Gastrocnemius medialis (tissue), 4 donors: ENCODE results near the gene DHCR24. TPM values are rescaled to one million over a fixed set of nuclear protein-coding genes. Genes with fewer than 3 reads are reported as not detected.

ENCODE experiments used
- ATAC-seq, 2 donors: fragments of 150-250 bp; one replicate each; pipeline ENCODE4 v1.9.1; 2016
- DNase-seq, 2 donors: peaks; one replicate each; pipeline ENCODE4 v3.0.0-alpha.2; 2019
- H3K27ac ChIP-seq, 4 donors: fragments of 200-600 bp; sonication (generic); 1 replicate in 1 of 4; 2 replicates in 3 of 4; pipeline ENCODE4 v1.5.1; 2016 to 2018; ENCODE audit warnings: mild to moderate bottlenecking in 2 of 4, moderate library complexity in 1 of 4
- H3K27me3 ChIP-seq, 3 donors: fragments of 200-600 bp; sonication (generic) in 2 of 3; 1 replicate in 1 of 3; 2 replicates in 2 of 3; pipeline versions ENCODE4 v1.5.1 to v1.6.0; 2016 to 2019; ENCODE audit warnings: mild to moderate bottlenecking in 1 of 3, moderate library complexity in 1 of 3
- H3K36me3 ChIP-seq, 2 donors: fragments of 200-600 bp; sonication (generic) in 1 of 2; one replicate each; pipeline ENCODE4 v1.5.1; 2017 to 2018
- H3K4me1 ChIP-seq, 2 donors: fragments of 200-600 bp; sonication (generic) in 1 of 2; one replicate each; pipeline ENCODE4 v1.5.1; 2016 to 2017; ENCODE audit warnings: mild to moderate bottlenecking in 2 of 2
- H3K4me3 ChIP-seq, 4 donors: fragments of 200-600 bp; sonication (generic) in 3 of 4; 1 replicate in 1 of 4; 2 replicates in 3 of 4; pipeline ENCODE4 v1.5.1; 2016 to 2019; ENCODE audit warnings: mild to moderate bottlenecking in 2 of 4
- H3K9me3 ChIP-seq, 3 donors: fragments of 200-600 bp; sonication (generic) in 2 of 3; 1 replicate in 1 of 3; 2 replicates in 2 of 3; pipeline ENCODE4 v1.5.1; 2016 to 2019
- POLR2A ChIP-seq, 2 donors: fragments of 450-650 bp; IDR thresholded peaks; one replicate each; pipeline ENCODE4 v1.6.1; 2017; ENCODE audit warnings: antibody characterized with exemption in 2 of 2, mild to moderate bottlenecking in 2 of 2, moderate library complexity in 2 of 2
- in situ Hi-C, 4 donors: fragments of 200-750 bp; cut with MboI; loops; one replicate each; pipeline versions ENCODE4 v1.15.0 to v1.8.0; 2017; ENCODE audit warnings: low sequenced_read_pairs in 4 of 4
- intact Hi-C: fragments of 100-400 bp; cut with DNase I; formaldehyde crosslinking; loops from one replicate; pipeline ENCODE4 v1.15.1; 2023; ENCODE audit warnings: low total_unique reads
- total RNA-seq, 4 donors: library from RNA; depleted of rRNA; stranded (reverse); fragments of >200 nt; gene quantifications; one replicate each; pipeline versions ENCODE4 v1.1.0 to v1.2.3, GENCODE V29; 2016
- TF ChIP-seq, protein P1 (sequence below), 5 experiments: fragments of 450-650 bp in 3 of 5; fragments of 200-600 bp in 2 of 5; sonication (generic) in 2 of 5; IDR thresholded peaks in 4 of 5; conservative IDR thresholded peaks in 1 of 5; 1 replicate in 4 of 5; 2 replicates in 1 of 5; pipeline ENCODE4 v1.5.1; 2016 to 2019; ENCODE audit warnings: antibody characterized with exemption in 5 of 5, mild to moderate bottlenecking in 3 of 5, moderate library complexity in 3 of 5

Gene DHCR24
- total RNA-seq, 4 donors from 2014 or later, result 155 to 362 (median 207) TPM

DNA sequence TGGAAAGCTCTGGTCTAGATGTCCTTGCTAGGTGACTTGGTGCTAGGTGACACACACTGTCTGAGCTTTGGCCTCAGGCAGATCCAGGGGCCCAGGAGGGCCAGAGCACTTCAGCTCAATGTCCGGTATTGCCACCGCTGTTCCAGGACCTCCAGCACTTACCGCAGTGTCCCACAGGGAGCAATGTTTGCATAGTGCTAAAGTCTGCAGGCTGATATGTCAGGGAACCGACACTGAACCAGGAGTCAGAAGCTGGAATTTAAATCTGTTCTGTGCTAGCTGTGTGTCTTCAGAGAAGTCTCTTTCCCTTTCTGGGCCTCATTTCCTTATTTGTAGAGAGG is 19.3 kb downstream of the DHCR24 start:
- Histone ChIP-seq H3K36me3 (peaks cover 0 to 50% of the 10 kb centered on the region in 2 donors), H3K27me3 (no peaks in the 10 kb centered on the region), H3K27ac (no peak overlapping the region), H3K4me3 (no peak overlapping the region), H3K4me1 (no peaks in the 10 kb centered on the region), H3K9me3 (no peaks in the 10 kb centered on the region)
- no peak for ATAC-seq
- no peak for TF ChIP-seq POLR2A (IDR thresholded peaks at IDR 0.05)
- DNase-seq, result no peak
- in situ Hi-C loops (no loop called here), intact Hi-C loops (no loop called here)

DNA sequence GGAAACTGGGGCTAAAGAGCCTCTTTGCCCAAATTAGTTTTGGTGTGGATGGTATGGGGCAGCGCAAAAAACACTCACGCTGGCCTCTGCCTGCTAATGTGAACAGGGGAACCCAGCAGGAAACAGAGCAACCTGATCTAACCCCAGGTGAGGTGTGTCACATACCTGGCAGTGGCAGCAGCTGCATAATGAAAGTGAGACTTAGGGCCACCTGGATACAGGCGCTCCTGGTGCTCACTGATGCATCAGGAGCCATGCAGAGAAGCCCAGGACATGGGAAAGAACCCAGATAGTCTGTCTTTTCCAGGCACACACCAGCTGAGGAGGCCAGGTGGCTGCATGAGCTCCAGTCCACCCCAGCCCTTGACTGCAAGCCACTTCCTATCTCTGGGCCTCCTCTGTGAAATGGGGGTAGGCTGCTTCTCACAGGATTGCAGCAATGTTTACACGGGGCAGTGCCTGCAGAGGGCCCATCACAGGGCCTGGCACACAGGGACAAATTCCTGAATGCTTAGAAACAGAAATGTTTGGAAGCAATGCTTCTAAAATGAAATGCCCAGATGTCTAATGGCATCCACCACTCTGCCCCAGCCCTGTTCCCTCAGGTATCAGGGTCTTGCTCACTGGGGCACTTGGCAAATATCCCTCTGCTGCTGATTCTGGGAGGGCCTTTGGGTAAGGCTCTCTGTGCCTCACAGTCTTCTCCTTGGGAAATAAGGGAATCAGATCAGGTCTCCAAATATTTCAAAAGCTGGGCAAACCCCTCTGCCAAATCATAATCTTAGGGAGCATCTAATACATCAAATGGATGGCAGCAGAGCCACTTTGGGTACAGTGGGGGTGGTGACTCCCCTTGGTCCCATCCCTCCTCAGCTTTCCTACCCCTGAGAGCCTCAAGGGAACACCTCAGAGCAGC is 19.9 kb downstream of the DHCR24 start:
- in situ Hi-C loops (no loop called here), intact Hi-C loops (no loop called here)
- no peak for TF ChIP-seq POLR2A (IDR thresholded peaks at IDR 0.05)
- TF ChIP-seq, protein P1, sequence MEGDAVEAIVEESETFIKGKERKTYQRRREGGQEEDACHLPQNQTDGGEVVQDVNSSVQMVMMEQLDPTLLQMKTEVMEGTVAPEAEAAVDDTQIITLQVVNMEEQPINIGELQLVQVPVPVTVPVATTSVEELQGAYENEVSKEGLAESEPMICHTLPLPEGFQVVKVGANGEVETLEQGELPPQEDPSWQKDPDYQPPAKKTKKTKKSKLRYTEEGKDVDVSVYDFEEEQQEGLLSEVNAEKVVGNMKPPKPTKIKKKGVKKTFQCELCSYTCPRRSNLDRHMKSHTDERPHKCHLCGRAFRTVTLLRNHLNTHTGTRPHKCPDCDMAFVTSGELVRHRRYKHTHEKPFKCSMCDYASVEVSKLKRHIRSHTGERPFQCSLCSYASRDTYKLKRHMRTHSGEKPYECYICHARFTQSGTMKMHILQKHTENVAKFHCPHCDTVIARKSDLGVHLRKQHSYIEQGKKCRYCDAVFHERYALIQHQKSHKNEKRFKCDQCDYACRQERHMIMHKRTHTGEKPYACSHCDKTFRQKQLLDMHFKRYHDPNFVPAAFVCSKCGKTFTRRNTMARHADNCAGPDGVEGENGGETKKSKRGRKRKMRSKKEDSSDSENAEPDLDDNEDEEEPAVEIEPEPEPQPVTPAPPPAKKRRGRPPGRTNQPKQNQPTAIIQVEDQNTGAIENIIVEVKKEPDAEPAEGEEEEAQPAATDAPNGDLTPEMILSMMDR (IDR thresholded peaks at IDR 0.05 in 4 of 5, conservative IDR thresholded peaks at IDR 0.05 in 1 of 5), result no peak

DNA sequence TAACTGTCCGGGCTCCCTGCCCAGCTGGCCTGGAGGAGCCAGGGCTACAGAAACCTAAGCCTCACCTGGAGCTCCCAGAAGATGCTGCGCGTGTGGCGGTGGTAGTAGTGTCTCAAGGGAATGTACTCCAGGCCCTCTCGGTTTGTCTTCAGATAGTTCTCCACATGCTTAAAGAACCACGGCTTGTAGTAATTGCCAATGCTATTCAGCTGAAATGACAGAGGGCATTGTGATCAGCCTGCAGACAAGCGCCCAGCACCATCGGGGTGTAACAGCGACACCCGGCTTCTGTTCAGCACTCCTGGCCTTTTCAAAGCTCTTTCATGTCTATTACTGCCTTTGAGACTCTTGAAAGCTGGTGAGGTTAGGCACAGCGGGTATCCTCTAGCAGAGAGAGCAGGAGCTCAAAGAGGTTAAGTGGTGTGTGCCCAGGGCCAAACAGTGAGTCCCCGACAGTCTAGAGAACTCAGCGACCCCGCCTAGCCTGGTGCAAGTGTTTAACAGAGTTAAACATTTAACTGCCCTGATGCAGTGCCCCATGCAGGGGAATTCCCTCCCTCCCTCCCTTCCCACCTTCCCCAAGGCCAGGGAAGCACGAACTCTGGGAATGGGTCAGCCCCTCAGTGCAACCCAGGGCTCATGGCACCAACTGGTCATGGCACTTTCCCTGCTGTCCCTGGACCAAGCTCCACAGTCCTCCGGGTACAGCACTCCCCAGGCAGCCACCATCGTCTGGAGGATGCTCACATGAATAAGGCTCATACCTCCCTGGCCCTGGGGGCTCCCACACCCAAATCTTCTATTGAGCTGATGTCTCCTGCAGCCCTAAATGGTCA is 21.5 kb downstream of the DHCR24 start:
- no peak for ATAC-seq
- TF ChIP-seq, protein P1 (IDR thresholded peaks at IDR 0.05 in 4 of 5, conservative IDR thresholded peaks at IDR 0.05 in 1 of 5), result no peak
- TF ChIP-seq POLR2A (IDR thresholded peaks at IDR 0.05), result no peak
- intact Hi-C loops, result no loop called here
- peaks cover 8 to 10% of the 10 kb centered on the region in 2 donors for H3K4me1 ChIP-seq
- peaks cover 0 to 32% of the 10 kb centered on the region in 2 donors for H3K36me3 ChIP-seq
- H3K9me3 ChIP-seq, result no peaks in the 10 kb centered on the region
- in situ Hi-C loops, result no loop called here
- H3K27me3 ChIP-seq, result no peaks in the 10 kb centered on the region
- H3K4me3 ChIP-seq, result no peak overlapping the region
- DNase-seq, result no peak
- H3K27ac ChIP-seq, result no peak overlapping the region

More for the DNA sequence above, 19.9 kb downstream of the DHCR24 start:
- Histone ChIP-seq H3K27ac (no peak overlapping the region), H3K4me3 (no peak overlapping the region), H3K36me3 (peaks cover 0 to 47% of the 10 kb centered on the region in 2 donors), H3K4me1 (no peaks in the 10 kb centered on the region), H3K9me3 (no peaks in the 10 kb centered on the region), H3K27me3 (no peaks in the 10 kb centered on the region)
- no peak for DNase-seq
- no peak for ATAC-seq

DNA sequence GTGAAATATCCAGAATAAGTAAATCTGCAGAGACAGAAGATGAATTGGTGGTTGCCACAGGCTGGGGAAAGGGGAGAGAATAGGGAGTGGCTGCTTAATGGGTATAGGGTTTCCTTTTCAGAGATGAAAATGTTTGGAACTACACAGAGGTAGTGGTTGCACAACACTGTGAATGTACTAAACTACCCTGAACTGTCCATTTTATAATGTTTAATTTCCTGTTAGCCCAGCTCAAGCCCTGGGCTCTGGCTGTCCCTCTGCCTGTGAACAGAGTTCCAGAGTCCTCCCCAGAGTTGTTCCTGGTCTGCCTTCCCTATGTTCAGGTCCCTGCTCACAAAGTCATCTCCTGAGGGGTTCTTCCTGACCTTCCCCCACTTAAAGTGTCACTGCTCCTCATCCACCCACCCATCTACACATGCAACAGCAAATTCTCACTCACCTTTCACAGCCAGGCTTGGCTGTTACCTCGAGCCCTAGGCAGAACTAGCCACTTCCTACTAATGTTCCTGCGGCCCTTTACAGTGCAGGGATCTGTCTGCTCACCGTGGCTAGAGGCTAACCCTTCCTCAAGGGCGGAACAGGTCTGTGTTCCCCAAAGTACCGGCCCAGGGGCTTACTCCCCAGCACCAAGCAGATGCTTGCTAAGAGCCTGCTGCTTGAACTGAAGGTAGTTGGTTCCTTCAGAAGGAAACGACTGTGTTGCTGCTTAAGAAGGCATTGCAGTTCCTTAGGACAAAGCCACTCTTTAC is 22.4 kb downstream of the DHCR24 start:
- H3K27me3 ChIP-seq, result no peaks in the 10 kb centered on the region
- TF ChIP-seq, protein P1 (IDR thresholded peaks at IDR 0.05 in 4 of 5, conservative IDR thresholded peaks at IDR 0.05 in 1 of 5), result no peak
- TF ChIP-seq POLR2A (IDR thresholded peaks at IDR 0.05), result no peak
- no peak overlapping the region for H3K4me3 ChIP-seq
- H3K36me3 ChIP-seq, result peaks cover 0 to 23% of the 10 kb centered on the region in 2 donors
- intact Hi-C loops (no loop called here), in situ Hi-C loops (no loop called here)
- peak overlapping the region in 1 of 4 donors; percentile 24 for H3K27ac ChIP-seq
- no peaks in the 10 kb centered on the region for H3K9me3 ChIP-seq
- DNase-seq (no peak), ATAC-seq (peak in 1 of 2 donors; percentile 30)
- peaks cover 8 to 10% of the 10 kb centered on the region in 2 donors for H3K4me1 ChIP-seq
